ENCODE results near the gene ACOT8. TPM values are rescaled to one million over a fixed set of nuclear protein-coding genes. Genes with fewer than 3 reads are reported as not detected.

Gene ACOT8
- total RNA-seq, 2 experiments from 2014 or later, result 18.5 to 21.2 TPM

DNA sequence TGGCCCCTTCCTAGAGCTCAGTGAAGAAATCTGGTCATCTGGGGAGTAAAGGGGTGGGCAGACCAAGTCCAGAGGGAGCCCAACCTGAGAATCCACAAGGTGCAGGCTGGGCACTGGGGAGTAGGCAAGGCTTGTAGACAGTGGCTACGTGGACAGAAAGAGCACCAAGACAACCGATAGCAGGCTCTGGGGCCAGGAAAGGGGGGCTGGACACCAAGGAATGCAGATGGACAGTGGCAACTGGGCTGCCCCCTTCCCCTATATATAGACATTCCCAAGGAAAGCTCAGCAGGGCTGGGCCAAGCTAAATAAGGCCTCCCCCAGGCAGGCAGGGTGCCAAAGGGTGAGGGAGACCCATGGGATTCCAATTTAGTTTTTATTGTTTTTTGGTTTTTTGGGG lies 28.6 kb downstream of the ACOT8 start:
- Mint-ChIP-seq H3K4me3 (no peak overlapping the region), H3K36me3 (ENCODE audit: low read depth) (no peaks in the 10 kb centered on the region), H3K4me1 (ENCODE audit: low read depth) (peaks cover 17% of the 10 kb centered on the region), H3K27me3 (peaks cover 11% of the 10 kb centered on the region), H3K9me3 (no peaks in the 10 kb centered on the region), H3K27ac (no peak overlapping the region)
- no peak for TF ChIP-seq CTCF (IDR thresholded peaks at IDR 0.05)
- POLR2A ChIA-PET, result no interaction called here
- no peak for DNase-seq
- ATAC-seq, result no peak
- CTCF ChIA-PET, result interaction anchor here (1.1 kb wide), 1 partner anchor 141 kb away, joined by 3 read pairs; no protein-coding TSS in a partner anchor
- intact Hi-C loops (cut with micrococcal nuclease), result loop anchor here (10.0 kb wide), 1 partner anchor 106 kb away; the partner anchor contains the start of gene PCIF1

- no peak overlapping the region for H3K4me3 Mint-ChIP-seq
- H3K27ac Mint-ChIP-seq, result no peak overlapping the region
- intact Hi-C loops (cut with micrococcal nuclease), result loop anchor here (10.0 kb wide), 1 partner anchor 107 kb away; the partner anchor contains the start of gene PCIF1
- ChIA-PET CTCF (interaction anchor here (1.1 kb wide), 1 partner anchor 142 kb away, joined by 3 read pairs; no protein-coding TSS in a partner anchor), POLR2A (no interaction called here)
- no peaks in the 10 kb centered on the region for H3K9me3 Mint-ChIP-seq
- no peaks in the 10 kb centered on the region for H3K36me3 Mint-ChIP-seq (ENCODE audit: low read depth)
- DNase-seq (no peak), ATAC-seq (no peak)
- peaks cover 12% of the 10 kb centered on the region for H3K4me1 Mint-ChIP-seq (ENCODE audit: low read depth)
- H3K27me3 Mint-ChIP-seq, result peaks cover 19% of the 10 kb centered on the region
- TF ChIP-seq CTCF (IDR thresholded peaks at IDR 0.05), result no peak
These were observed 29.5 kb downstream of the ACOT8 start for GRCh38 chr20:45827712-45828111.

- H3K27me3 Mint-ChIP-seq, result peaks cover 21% of the 10 kb centered on the region
- DNase-seq (no peak), ATAC-seq (no peak)
- no peaks in the 10 kb centered on the region for H3K36me3 Mint-ChIP-seq (ENCODE audit: low read depth)
- intact Hi-C loops (cut with micrococcal nuclease), result loop anchor here (10.0 kb wide), 1 partner anchor 108 kb away; the partner anchor contains the start of gene PCIF1
- no peak within 1 kb of the TSS for H3K27ac Mint-ChIP-seq
- H3K4me3 Mint-ChIP-seq, result no peak within 1 kb of the TSS
- POLR2A ChIA-PET, result no interaction called here
- TF ChIP-seq CTCF (IDR thresholded peaks at IDR 0.05), result no peak
- H3K9me3 Mint-ChIP-seq, result no peaks in the 10 kb centered on the region
- H3K4me1 Mint-ChIP-seq (ENCODE audit: low read depth), result peaks cover 12% of the 10 kb centered on the region
- CTCF ChIA-PET, result interaction anchor here (1.1 to 1.6 kb wide), 2 partner anchors 28 to 143 kb away, joined by 3 to 7 read pairs; no protein-coding TSS in a partner anchor
These were observed 30.1 kb downstream of the ACOT8 start, which contains the start of gene TNNC2 for GRCh38 chr20:45827030-45827652. Gene TNNC2 (minus strand): TSS chr20:45827312. CDS start chr20:45827248, 64 bp downstream.

DNA sequence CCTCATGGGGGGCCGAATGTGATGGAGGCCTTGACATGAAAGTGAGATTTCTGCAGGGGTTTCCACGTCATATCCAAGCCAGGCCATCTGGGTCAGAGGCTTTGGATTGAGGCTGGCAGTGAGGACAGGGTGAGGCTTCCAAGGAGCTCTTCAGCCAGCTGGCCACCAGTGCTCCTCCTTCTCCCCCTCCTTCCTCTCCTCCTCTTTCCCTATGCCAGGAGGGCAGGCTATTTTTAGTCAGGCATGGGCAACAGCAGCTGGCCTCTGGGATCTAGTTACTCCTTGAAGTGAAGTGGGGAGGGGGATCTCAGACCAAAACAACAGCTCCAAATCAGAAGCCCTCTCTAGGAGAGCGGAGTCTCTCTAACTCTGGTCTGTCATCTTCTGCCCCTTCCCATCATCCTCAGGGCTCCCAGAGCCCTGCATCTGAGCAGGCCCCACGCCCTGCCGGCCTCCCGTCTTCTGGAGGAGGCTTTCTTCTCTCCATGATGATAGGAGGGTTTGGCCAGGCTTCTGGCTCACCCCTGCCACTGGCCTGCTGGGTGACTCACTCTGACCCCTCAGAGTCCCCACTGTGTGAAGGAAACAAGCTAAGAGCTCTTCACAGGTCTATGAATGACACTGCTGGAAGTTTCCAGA lies 30.7 kb downstream of the ACOT8 start:
- Mint-ChIP-seq H3K27me3 (peaks cover 25% of the 10 kb centered on the region), H3K4me3 (no peak overlapping the region), H3K36me3 (ENCODE audit: low read depth) (no peaks in the 10 kb centered on the region), H3K4me1 (ENCODE audit: low read depth) (peaks cover 12% of the 10 kb centered on the region), H3K9me3 (no peaks in the 10 kb centered on the region), H3K27ac (no peak overlapping the region)
- no peak for DNase-seq
- ChIA-PET CTCF (interaction anchor here (1.3 to 1.8 kb wide), 3 partner anchors 28 to 117 kb away, joined by 3 to 7 read pairs (median 5); no protein-coding TSS in a partner anchor), POLR2A (interaction anchor here (1.4 to 1.6 kb wide), 2 partner anchors 13 kb away, joined by 4 to 5 read pairs; no protein-coding TSS in a partner anchor)
- no peak for TF ChIP-seq CTCF (IDR thresholded peaks at IDR 0.05)
- intact Hi-C loops (cut with micrococcal nuclease), result loop anchor here (10.0 kb wide), 1 partner anchor 108 kb away; the partner anchor contains the start of gene PCIF1
- ATAC-seq, result no peak

Measured in activated CD8-positive, alpha-beta T cell treated with anti-CD3 and anti-CD28 coated beads for 36 hours (primary cell).